Lower leg skin (tissue), 4 donors: ENCODE measurements around the gene TRIP10. TPM values are rescaled to one million over a fixed set of nuclear protein-coding genes. Genes with fewer than 3 reads are reported as not detected.

Experiments
- DNase-seq, 2 donors: peaks; one replicate each; pipeline ENCODE4 v3.0.0-alpha.2; 2019; ENCODE audit warnings: low spot score in 2 of 2
- H3K4me3 ChIP-seq: fragments of 200-600 bp; sonication (generic); 2 replicates; pipeline ENCODE4 v1.5.1; 2017; ENCODE audit warnings: mild to moderate bottlenecking, low read depth; ENCODE audit not compliant: poor library complexity, severe bottlenecking
- POLR2A ChIP-seq, 2 donors: fragments of 450-650 bp; IDR thresholded peaks; one replicate each; pipeline ENCODE4 v1.6.1; 2016 to 2017; ENCODE audit warnings: antibody characterized with exemption in 2 of 2, mild to moderate bottlenecking in 1 of 2, moderate library complexity in 1 of 2
- WGBS, 2 donors: methylation state at CpG; one replicate each; pipeline ENCODE4 v1.1.5; 2018; 5-methylcytosine and 5-hydroxymethylcytosine counted together
- intact Hi-C: fragments of 100-400 bp; cut with DNase I; formaldehyde crosslinking; loops from one replicate; pipeline ENCODE4 v1.15.0; 2023; ENCODE audit warnings: low total_unique reads
- total RNA-seq, 4 donors: library from RNA; depleted of rRNA; stranded (reverse); fragments of >200 nt; gene quantifications; one replicate each; pipeline ENCODE4 v1.1.0, GENCODE V29; 2016
- TF ChIP-seq, protein P1 (sequence below), 3 donors: fragments of 450-650 bp; IDR thresholded peaks; one replicate each; pipeline ENCODE4 v1.5.1; 2016; ENCODE audit warnings: antibody characterized with exemption in 3 of 3, mild to moderate bottlenecking in 3 of 3, moderate library complexity in 2 of 3

The TRIP10 gene
- total RNA-seq, 4 donors from 2014 or later, result 41.2 to 60.2 (median 46.5) TPM

DNA sequence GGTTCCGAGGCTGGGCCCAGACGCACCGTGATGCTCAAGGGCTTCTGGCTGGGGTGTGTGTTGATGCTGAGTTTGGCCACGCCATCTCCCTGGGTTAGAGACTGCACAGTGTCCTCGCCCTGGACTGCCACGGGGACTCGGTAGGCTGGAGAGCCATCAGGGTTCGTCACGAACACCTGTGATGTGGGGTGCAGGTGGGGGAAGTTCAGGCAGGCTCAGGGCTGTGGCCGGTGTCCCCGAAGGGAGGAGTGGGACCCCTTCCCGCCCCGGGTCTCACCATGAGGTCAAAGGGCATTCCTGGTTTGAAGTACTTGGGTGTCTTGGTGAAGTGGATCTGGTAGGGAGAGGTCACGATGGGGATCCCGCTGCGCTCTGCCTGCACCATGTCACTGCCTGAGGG, 27.2 kb upstream of the TRIP10 start:
- TF ChIP-seq, protein P1, sequence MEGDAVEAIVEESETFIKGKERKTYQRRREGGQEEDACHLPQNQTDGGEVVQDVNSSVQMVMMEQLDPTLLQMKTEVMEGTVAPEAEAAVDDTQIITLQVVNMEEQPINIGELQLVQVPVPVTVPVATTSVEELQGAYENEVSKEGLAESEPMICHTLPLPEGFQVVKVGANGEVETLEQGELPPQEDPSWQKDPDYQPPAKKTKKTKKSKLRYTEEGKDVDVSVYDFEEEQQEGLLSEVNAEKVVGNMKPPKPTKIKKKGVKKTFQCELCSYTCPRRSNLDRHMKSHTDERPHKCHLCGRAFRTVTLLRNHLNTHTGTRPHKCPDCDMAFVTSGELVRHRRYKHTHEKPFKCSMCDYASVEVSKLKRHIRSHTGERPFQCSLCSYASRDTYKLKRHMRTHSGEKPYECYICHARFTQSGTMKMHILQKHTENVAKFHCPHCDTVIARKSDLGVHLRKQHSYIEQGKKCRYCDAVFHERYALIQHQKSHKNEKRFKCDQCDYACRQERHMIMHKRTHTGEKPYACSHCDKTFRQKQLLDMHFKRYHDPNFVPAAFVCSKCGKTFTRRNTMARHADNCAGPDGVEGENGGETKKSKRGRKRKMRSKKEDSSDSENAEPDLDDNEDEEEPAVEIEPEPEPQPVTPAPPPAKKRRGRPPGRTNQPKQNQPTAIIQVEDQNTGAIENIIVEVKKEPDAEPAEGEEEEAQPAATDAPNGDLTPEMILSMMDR (IDR thresholded peaks at IDR 0.05), result no peak
- TF ChIP-seq POLR2A (IDR thresholded peaks at IDR 0.05), result no peak
- intact Hi-C loops, result no loop called here
- H3K4me3 ChIP-seq, result no peak overlapping the region
- WGBS, 2 donors, result 90 to 95% methylated on average over 11 to 12 of the region's 16 CpGs
- DNase-seq, result no peak

DNA sequence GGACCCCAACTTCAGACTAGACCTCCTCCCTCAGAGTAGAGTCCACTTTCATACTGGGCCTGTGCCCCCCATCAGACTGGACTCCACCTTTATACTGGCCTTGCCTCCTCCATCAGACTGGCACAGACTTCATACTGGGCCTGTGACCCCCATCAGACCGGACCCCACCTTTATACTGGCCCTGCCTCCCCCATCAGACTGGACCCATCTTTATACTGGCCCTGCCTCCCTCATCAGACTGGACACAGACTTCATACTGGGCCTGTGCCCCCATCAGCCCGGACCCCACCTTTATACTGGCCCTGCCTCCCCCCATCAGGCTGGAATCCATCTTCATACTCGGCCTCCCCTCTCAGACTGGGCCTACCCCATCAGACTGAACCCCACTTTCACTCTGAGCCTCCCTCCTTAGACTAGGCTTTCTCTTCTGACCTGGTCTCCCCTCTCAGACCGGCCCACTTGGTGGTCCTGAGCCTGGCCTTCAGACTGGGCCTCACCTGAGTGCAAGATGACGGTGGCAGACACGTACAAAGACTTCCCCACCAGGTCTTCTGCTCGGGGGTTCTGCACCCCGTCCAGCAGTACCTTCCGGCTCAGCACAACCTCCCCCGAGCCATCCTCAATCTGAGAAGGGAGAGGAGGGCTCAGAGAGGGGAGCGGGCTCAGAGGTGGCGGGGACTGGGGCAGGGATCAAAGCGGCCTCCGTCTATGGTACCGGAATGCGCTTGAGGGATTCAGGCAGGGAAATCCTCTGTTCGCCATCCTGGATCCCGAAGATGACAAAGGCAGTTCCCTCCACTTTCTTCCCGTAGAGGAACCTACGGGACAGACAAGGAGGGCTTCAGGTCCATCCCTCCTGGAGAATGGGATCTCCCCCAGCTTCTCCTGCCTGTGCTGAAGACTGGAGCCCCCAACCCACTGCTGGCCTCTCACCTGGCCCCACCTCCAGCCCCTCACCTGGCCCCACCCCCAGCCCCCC, 26.5 kb upstream of the TRIP10 start:
- intact Hi-C loops, result no loop called here
- WGBS, 2 donors, result 87 to 88% methylated on average over 20 of the region's 20 CpGs

DNA sequence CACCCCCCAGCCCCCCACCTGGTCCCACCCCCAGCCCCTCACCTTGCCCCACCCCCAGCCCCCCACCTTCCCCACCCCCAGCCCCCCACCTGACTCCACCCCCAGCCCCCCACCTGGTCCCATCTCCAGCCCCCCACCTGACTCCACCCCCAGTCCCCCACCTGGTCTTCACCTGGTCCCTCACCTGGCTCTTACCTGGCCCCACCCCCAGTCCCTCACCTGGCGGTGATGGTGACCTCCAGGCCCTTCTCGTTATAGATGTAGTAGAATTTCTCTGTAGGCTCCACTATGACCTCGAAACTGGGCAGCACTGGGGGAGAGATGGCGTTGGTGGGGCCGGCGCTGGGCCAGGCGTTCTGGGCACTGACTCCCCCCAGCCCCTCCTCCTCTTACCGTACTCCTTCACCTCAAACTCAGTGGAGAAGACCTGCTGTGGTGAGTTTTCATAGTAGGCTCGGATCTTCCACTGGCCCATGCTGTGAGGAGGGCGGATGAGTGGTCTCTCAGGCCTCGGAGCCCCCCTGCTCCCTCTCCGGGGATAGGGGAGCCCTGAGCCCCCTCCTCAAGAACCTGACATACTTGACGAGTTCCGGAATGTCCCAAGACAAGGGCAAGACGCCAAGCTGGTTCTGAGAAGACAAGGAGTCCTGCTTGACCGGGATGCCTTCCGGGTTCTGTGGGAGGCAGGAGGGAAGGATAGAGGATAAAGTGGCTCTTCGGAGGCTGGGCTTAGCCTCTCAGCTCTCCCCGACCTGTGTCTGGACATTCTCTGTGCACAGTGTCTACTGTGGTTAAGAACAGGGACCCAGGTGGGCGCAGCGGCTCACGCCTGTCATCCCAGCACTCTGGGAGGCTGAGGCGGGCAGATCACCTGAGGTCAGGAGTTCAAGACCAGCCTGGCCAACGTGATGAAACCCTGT, 25.4 kb upstream of the TRIP10 start:
- WGBS, 2 donors, result 72 to 80% methylated on average over 24 of the region's 24 CpGs
- DNase-seq, result no peak
- intact Hi-C loops, result no loop called here

More for the DNA sequence above, 26.5 kb upstream of the TRIP10 start:
- DNase-seq, result no peak
- TF ChIP-seq, protein P1 (IDR thresholded peaks at IDR 0.05), result no peak
- TF ChIP-seq POLR2A (IDR thresholded peaks at IDR 0.05), result no peak
- H3K4me3 ChIP-seq, result no peak overlapping the region

DNA sequence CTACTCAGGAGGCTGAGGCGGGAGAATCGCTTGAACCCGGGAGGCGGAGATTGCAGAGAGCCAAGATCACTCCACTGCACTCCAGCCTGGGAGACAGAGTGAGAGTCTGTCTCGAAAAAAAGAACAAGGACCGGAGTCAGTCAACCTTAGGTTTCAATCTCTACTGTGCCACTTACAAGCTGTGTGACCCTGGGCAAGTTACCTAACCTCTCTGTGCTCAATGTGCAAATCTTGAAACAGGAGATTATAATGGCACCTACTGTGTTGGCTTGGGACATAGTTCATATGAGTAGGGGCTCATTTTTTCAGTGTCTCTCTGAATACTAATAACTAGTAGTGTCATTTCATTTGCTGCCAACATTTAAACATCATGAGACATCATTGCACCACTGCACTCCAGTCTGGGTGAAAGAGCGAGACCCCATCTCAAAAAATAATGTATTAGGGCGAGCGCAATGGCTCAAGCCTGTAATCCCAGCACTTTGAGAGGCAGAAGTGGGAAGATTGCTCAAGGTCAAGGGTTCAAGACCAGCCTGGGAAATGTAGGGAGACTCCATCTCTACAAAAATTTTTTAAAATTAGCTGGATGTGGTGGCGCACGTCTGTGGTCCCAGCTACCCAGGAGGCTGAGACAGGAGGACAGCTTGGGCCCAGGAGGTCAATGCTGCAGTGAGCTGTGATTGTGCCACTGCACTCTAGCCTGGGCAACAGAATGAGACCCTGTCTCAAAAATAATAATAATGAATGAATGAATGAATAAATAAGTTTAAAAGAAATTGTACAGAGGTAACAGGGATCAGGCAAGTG, 24.5 kb upstream of the TRIP10 start:
- TF ChIP-seq POLR2A (IDR thresholded peaks at IDR 0.05), result no peak
- TF ChIP-seq, protein P1 (IDR thresholded peaks at IDR 0.05), result no peak
- intact Hi-C loops, result no loop called here
- H3K4me3 ChIP-seq, result no peak overlapping the region
- 87 to 89% methylated on average over 11 of the region's 11 CpGs for WGBS, 2 donors
- no peak for DNase-seq

More for the DNA sequence above, 25.4 kb upstream of the TRIP10 start:
- H3K4me3 ChIP-seq, result no peak overlapping the region
- TF ChIP-seq POLR2A (IDR thresholded peaks at IDR 0.05), result no peak
- TF ChIP-seq, protein P1 (IDR thresholded peaks at IDR 0.05), result no peak

DNA sequence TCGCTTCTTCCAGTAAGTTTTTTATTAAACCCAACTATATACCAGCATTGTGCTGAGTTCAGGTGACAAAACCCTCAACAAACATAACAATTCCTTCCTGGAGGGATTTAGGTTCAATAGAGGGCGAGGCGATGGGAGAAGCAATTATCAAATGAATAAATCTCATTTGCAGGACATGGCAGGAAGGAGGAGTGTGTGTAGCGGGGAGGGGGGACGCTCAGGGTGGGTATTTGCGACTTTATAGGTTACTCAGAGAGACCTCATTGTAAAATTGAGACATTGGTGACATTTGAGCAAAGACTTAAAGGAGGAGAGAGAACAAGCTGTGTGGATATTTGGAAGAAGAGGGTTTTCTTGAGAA, 22.9 kb upstream of the TRIP10 start:
- DNase-seq, result no peak
- TF ChIP-seq POLR2A (IDR thresholded peaks at IDR 0.05), result no peak
- TF ChIP-seq, protein P1 (IDR thresholded peaks at IDR 0.05), result no peak
- 56 to 77% methylated on average over 6 of the region's 6 CpGs for WGBS, 2 donors
- intact Hi-C loops, result no loop called here
- no peak overlapping the region for H3K4me3 ChIP-seq
